Transverse colon (tissue), 4 donors: Measurements from ENCODE around the gene NAA16.

ENCODE experiments used
- EP300 ChIP-seq: sonication (generic); formaldehyde crosslinking; IDR thresholded peaks from one replicate; pipeline ENCODE4 v1.6.1; 2017; ENCODE audit warnings: antibody characterized with exemption, low read depth
- POLR2A ChIP-seq: fragments of 450-650 bp; IDR thresholded peaks from one replicate; pipeline ENCODE4 v1.6.1; 2016; ENCODE audit warnings: antibody characterized with exemption, mild to moderate bottlenecking, moderate library complexity
- POLR2AphosphoS5 ChIP-seq, 3 donors: sonication (generic); formaldehyde crosslinking; IDR thresholded peaks; one replicate each; pipeline ENCODE4 v1.6.1; 2016; ENCODE audit warnings: antibody characterized with exemption in 3 of 3
- TF ChIP-seq, protein P1 (sequence below), 5 experiments: fragments of 200-600 bp in 3 of 5; fragments of 450-650 bp in 2 of 5; sonication (generic) in 3 of 5; IDR thresholded peaks; 1 replicate in 2 of 5; 2 replicates in 3 of 5; pipeline ENCODE4 v1.5.1; 2016 to 2017; ENCODE audit warnings: antibody characterized with exemption in 5 of 5, inconsistent platforms in 3 of 5, mild to moderate bottlenecking in 2 of 5, moderate library complexity in 1 of 5

DNA sequence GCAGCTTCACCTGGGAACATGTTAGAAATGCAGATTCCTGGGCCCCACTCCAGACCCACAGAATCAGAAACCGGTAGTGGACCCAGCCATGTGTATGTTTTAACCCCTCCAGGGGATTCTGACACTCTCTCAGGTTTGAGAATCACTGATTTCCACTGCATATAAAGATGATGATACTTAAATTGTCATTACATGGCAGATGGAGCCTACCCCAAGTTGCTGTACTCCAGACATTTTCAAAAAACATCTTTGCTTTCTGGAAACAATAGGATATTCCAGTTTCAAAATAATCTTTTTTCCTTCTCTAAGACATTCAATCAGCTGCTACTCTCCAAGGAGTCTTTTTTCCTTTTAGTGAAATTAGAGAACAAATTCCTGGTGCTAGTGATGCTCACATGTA is 97.7 kb downstream of the NAA16 start:
- TF ChIP-seq, protein P1, sequence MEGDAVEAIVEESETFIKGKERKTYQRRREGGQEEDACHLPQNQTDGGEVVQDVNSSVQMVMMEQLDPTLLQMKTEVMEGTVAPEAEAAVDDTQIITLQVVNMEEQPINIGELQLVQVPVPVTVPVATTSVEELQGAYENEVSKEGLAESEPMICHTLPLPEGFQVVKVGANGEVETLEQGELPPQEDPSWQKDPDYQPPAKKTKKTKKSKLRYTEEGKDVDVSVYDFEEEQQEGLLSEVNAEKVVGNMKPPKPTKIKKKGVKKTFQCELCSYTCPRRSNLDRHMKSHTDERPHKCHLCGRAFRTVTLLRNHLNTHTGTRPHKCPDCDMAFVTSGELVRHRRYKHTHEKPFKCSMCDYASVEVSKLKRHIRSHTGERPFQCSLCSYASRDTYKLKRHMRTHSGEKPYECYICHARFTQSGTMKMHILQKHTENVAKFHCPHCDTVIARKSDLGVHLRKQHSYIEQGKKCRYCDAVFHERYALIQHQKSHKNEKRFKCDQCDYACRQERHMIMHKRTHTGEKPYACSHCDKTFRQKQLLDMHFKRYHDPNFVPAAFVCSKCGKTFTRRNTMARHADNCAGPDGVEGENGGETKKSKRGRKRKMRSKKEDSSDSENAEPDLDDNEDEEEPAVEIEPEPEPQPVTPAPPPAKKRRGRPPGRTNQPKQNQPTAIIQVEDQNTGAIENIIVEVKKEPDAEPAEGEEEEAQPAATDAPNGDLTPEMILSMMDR (IDR thresholded peaks at IDR 0.05): no peak
- TF ChIP-seq POLR2AphosphoS5 (IDR thresholded peaks at IDR 0.05): no peak
- no peak for TF ChIP-seq EP300
- TF ChIP-seq POLR2A: no peak
